ENCODE data around the gene DSC1.

DNA sequence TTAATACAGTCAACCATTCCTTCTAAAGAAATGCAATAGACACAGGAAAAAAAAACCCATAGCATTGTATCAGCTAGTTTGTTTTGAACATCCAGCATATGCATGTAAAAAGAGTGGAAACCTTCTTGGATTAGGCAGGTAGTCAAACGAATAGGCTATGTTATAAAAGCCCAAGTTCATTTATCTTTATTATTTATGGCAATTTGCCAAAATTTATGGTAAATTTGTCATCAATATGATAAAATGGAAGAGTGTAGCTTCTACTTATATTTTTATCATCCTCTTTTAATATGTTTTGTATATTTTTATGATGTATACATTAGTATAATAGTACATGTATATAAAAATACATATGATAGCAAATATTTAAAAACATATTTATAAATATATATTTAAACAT, 23.9 kb downstream of the DSC1 start:
- TF ChIP-seq, protein P1, sequence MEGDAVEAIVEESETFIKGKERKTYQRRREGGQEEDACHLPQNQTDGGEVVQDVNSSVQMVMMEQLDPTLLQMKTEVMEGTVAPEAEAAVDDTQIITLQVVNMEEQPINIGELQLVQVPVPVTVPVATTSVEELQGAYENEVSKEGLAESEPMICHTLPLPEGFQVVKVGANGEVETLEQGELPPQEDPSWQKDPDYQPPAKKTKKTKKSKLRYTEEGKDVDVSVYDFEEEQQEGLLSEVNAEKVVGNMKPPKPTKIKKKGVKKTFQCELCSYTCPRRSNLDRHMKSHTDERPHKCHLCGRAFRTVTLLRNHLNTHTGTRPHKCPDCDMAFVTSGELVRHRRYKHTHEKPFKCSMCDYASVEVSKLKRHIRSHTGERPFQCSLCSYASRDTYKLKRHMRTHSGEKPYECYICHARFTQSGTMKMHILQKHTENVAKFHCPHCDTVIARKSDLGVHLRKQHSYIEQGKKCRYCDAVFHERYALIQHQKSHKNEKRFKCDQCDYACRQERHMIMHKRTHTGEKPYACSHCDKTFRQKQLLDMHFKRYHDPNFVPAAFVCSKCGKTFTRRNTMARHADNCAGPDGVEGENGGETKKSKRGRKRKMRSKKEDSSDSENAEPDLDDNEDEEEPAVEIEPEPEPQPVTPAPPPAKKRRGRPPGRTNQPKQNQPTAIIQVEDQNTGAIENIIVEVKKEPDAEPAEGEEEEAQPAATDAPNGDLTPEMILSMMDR (IDR thresholded peaks at IDR 0.05) = no peak
- no peak for TF ChIP-seq POLR2A (IDR thresholded peaks at IDR 0.05)
